Measurements from ENCODE around the gene TSSK6. TPM values are rescaled to one million over a fixed set of nuclear protein-coding genes. Genes with fewer than 3 reads are reported as not detected.

TSSK6 gene
- total RNA-seq, 4 donors from 2014 or later, result 0.40 to 3.3 (median 0.92) TPM

- 20 to 100% methylated on average over 1 of the region's 16 CpGs for WGBS, 2 donors (ENCODE audit: low coverage in 1 of 2)
Measured at GRCh38 chr19:19558636-19559035, 43.3 kb upstream of the TSSK6 start.

GRCh38 chr19:19558055-19558454 lies 42.7 kb upstream of the TSSK6 start:
- H3K27ac ChIP-seq, result no peak overlapping the region
- TF ChIP-seq POLR2A (IDR thresholded peaks at IDR 0.05) (no peak), EP300 (IDR thresholded peaks at IDR 0.05) (no peak), POLR2AphosphoS5 (IDR thresholded peaks at IDR 0.05) (no peak)
- TF ChIP-seq, protein P1, sequence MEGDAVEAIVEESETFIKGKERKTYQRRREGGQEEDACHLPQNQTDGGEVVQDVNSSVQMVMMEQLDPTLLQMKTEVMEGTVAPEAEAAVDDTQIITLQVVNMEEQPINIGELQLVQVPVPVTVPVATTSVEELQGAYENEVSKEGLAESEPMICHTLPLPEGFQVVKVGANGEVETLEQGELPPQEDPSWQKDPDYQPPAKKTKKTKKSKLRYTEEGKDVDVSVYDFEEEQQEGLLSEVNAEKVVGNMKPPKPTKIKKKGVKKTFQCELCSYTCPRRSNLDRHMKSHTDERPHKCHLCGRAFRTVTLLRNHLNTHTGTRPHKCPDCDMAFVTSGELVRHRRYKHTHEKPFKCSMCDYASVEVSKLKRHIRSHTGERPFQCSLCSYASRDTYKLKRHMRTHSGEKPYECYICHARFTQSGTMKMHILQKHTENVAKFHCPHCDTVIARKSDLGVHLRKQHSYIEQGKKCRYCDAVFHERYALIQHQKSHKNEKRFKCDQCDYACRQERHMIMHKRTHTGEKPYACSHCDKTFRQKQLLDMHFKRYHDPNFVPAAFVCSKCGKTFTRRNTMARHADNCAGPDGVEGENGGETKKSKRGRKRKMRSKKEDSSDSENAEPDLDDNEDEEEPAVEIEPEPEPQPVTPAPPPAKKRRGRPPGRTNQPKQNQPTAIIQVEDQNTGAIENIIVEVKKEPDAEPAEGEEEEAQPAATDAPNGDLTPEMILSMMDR (IDR thresholded peaks at IDR 0.05), result no peak
- no peak for ATAC-seq
- no peaks in the 10 kb centered on the region for H3K4me1 ChIP-seq
- H3K27me3 ChIP-seq, result peaks cover 15% of the 10 kb centered on the region
- WGBS, 2 donors (ENCODE audit: low coverage in 1 of 2), result 67 to 69% methylated on average over 1 to 3 of the region's 15 CpGs
- no peaks in the 10 kb centered on the region for H3K9me3 ChIP-seq
- no peak overlapping the region for H3K4me3 ChIP-seq
- H3K36me3 ChIP-seq, result no peaks in the 10 kb centered on the region

More at GRCh38 chr19:19558636-19559035, 43.3 kb upstream of the TSSK6 start:
- Histone ChIP-seq H3K4me1 (no peaks in the 10 kb centered on the region), H3K27ac (no peak overlapping the region), H3K9me3 (no peaks in the 10 kb centered on the region), H3K4me3 (no peak overlapping the region), H3K27me3 (peaks cover 15% of the 10 kb centered on the region), H3K36me3 (no peaks in the 10 kb centered on the region)
- TF ChIP-seq POLR2A (IDR thresholded peaks at IDR 0.05), result no peak
- no peak for TF ChIP-seq POLR2AphosphoS5 (IDR thresholded peaks at IDR 0.05)
- TF ChIP-seq, protein P1 (IDR thresholded peaks at IDR 0.05), result no peak
- no peak for TF ChIP-seq EP300 (IDR thresholded peaks at IDR 0.05)
- ATAC-seq, result no peak

- no peak for TF ChIP-seq POLR2A (IDR thresholded peaks at IDR 0.05)
- TF ChIP-seq EP300 (IDR thresholded peaks at IDR 0.05), result no peak
- TF ChIP-seq POLR2AphosphoS5 (IDR thresholded peaks at IDR 0.05), result no peak
- TF ChIP-seq, protein P1 (IDR thresholded peaks at IDR 0.05), result peak in 3 of 4 experiments; percentile 36 to 80 (median 59)
- ATAC-seq, result peak; percentile 22
- peaks cover 32% of the 10 kb centered on the region for H3K27me3 ChIP-seq
- H3K9me3 ChIP-seq, result no peaks in the 10 kb centered on the region
- H3K27ac ChIP-seq, result no peak overlapping the region
- H3K36me3 ChIP-seq, result no peaks in the 10 kb centered on the region
- 20 to 38% methylated on average over 3 to 8 of the region's 34 CpGs for WGBS, 2 donors (ENCODE audit: low coverage in 1 of 2)
- no peak overlapping the region for H3K4me3 ChIP-seq
- no peaks in the 10 kb centered on the region for H3K4me1 ChIP-seq
Measured at GRCh38 chr19:19554074-19555023, 39.0 kb upstream of the TSSK6 start.

GRCh38 chr19:19553670-19554069 lies 38.3 kb upstream of the TSSK6 start:
- Histone ChIP-seq H3K27me3 (peaks cover 39% of the 10 kb centered on the region), H3K27ac (no peak overlapping the region), H3K4me3 (no peak overlapping the region), H3K9me3 (no peaks in the 10 kb centered on the region), H3K36me3 (no peaks in the 10 kb centered on the region), H3K4me1 (no peaks in the 10 kb centered on the region)
- no peak for ATAC-seq
- 81 to 89% methylated on average over 3 to 5 of the region's 10 CpGs for WGBS, 2 donors (ENCODE audit: low coverage in 1 of 2)
- TF ChIP-seq POLR2A (IDR thresholded peaks at IDR 0.05), result no peak
- TF ChIP-seq POLR2AphosphoS5 (IDR thresholded peaks at IDR 0.05), result no peak
- TF ChIP-seq, protein P1 (IDR thresholded peaks at IDR 0.05), result no peak

DNA sequence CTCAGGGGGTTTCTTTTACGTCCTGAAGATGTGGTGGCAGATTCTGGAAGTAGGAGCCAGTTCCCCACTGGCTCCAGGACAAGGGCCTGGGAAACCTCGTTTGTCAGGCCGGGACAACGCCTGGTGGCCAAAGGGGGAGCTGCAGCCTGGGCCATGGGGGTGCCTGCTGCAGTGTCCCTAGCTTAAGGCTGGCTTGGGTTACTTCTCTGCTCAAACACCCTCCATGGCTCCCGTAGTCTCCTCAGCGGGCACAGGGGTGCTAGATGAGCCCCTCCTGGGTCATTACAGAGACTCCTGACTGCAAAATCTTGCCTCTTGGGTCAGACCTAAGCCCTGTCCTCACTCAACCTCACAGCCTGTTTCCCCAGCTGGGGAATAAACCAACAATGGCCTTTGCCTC lies 37.5 kb upstream of the TSSK6 start:
- Histone ChIP-seq H3K27ac (no peak overlapping the region), H3K4me1 (no peaks in the 10 kb centered on the region), H3K9me3 (no peaks in the 10 kb centered on the region), H3K36me3 (no peaks in the 10 kb centered on the region), H3K27me3 (peaks cover 47% of the 10 kb centered on the region), H3K4me3 (no peak overlapping the region)
- TF ChIP-seq, protein P1 (IDR thresholded peaks at IDR 0.05), result peak in 1 of 4 experiments; percentile 38
- TF ChIP-seq POLR2A (IDR thresholded peaks at IDR 0.05), result no peak
- TF ChIP-seq POLR2AphosphoS5 (IDR thresholded peaks at IDR 0.05), result no peak
- no peak for TF ChIP-seq EP300 (IDR thresholded peaks at IDR 0.05)
- ATAC-seq, result peak; percentile 23
- WGBS, 2 donors (ENCODE audit: low coverage in 1 of 2), result 10% methylated on average over 2 of the region's 6 CpGs; no CpG with 5 or more reads in 1 of the 2 donors

Measured in gastroesophageal sphincter (tissue), 4 donors.